ENCODE data around the gene RAB9B. TPM values are rescaled to one million over a fixed set of nuclear protein-coding genes. Genes with fewer than 3 reads are reported as not detected.

Gene RAB9B
- total RNA-seq, 4 donors from 2014 or later, result 1.8 to 5.7 (median 4.7) TPM

- no peaks in the 10 kb centered on the region for H3K4me1 ChIP-seq
- H3K4me3 ChIP-seq, result no peak overlapping the region
- no peak overlapping the region for H3K27ac ChIP-seq
- no peaks in the 10 kb centered on the region for H3K9me3 ChIP-seq
- ATAC-seq (no peak), DNase-seq (no peak)
- TF ChIP-seq POLR2A (IDR thresholded peaks at IDR 0.05) (no peak), CTCF (IDR thresholded peaks at IDR 0.05 in 4 of 5, conservative IDR thresholded peaks at IDR 0.05 in 1 of 5) (no peak)
- no peaks in the 10 kb centered on the region for H3K36me3 ChIP-seq
- intact Hi-C loops (cut with DNase I; ENCODE audit: low total_unique reads) (loop anchor here (10.0 kb wide), 1 partner anchor 287 kb away; no protein-coding TSS in a partner anchor), in situ Hi-C loops (cut with MboI; ENCODE audit: low sequenced_read_pairs in 4 of 4) (loop anchor here in 3 of 4 donors (25.0 kb wide), 2 partner anchors 90 to 290 kb away; no protein-coding TSS in a partner anchor)
- no peaks in the 10 kb centered on the region for H3K27me3 ChIP-seq
Observed at GRCh38 chrX:103847174-103847870, 15.3 kb upstream of the RAB9B start.

- in situ Hi-C loops (cut with MboI; ENCODE audit: low sequenced_read_pairs in 4 of 4), result loop anchor here in 3 of 4 donors (25.0 kb wide), 2 partner anchors 91 to 291 kb away; no protein-coding TSS in a partner anchor
- ATAC-seq (no peak), DNase-seq (no peak)
- TF ChIP-seq POLR2A (IDR thresholded peaks at IDR 0.05) (no peak), CTCF (IDR thresholded peaks at IDR 0.05 in 4 of 5, conservative IDR thresholded peaks at IDR 0.05 in 1 of 5) (no peak)
- no peaks in the 10 kb centered on the region for H3K36me3 ChIP-seq
- no peak overlapping the region for H3K27ac ChIP-seq
- no peaks in the 10 kb centered on the region for H3K9me3 ChIP-seq
- no peaks in the 10 kb centered on the region for H3K27me3 ChIP-seq
- no peak overlapping the region for H3K4me3 ChIP-seq
- H3K4me1 ChIP-seq, result no peaks in the 10 kb centered on the region
- intact Hi-C loops (cut with DNase I; ENCODE audit: low total_unique reads), result loop anchor here (10.0 kb wide), 1 partner anchor 288 kb away; no protein-coding TSS in a partner anchor
Observed at GRCh38 chrX:103846386-103846785, 14.3 kb upstream of the RAB9B start.

- Histone ChIP-seq H3K27me3 (no peaks in the 10 kb centered on the region), H3K27ac (no peak overlapping the region), H3K9me3 (no peaks in the 10 kb centered on the region), H3K4me1 (no peaks in the 10 kb centered on the region), H3K36me3 (no peaks in the 10 kb centered on the region), H3K4me3 (no peak overlapping the region)
- in situ Hi-C loops (cut with MboI; ENCODE audit: low sequenced_read_pairs in 4 of 4) (loop anchor here in 3 of 4 donors (25.0 kb wide), 2 partner anchors 92 to 292 kb away; no protein-coding TSS in a partner anchor), intact Hi-C loops (cut with DNase I; ENCODE audit: low total_unique reads) (loop anchor here (10.0 kb wide), 1 partner anchor 290 kb away; no protein-coding TSS in a partner anchor)
- DNase-seq (peak in 1 of 2 donors; percentile 30), ATAC-seq (peak; percentile 58 to 74)
- TF ChIP-seq POLR2A (IDR thresholded peaks at IDR 0.05) (no peak), CTCF (IDR thresholded peaks at IDR 0.05 in 4 of 5, conservative IDR thresholded peaks at IDR 0.05 in 1 of 5) (peak in 3 of 5 experiments; percentile 24 to 67 (median 43))
Observed at GRCh38 chrX:103845165-103845653, 13.2 kb upstream of the RAB9B start.

- H3K4me3 ChIP-seq, result no peak overlapping the region
- H3K27me3 ChIP-seq, result no peaks in the 10 kb centered on the region
- DNase-seq, result no peak
- H3K36me3 ChIP-seq, result no peaks in the 10 kb centered on the region
- H3K9me3 ChIP-seq, result no peaks in the 10 kb centered on the region
- intact Hi-C loops (cut with DNase I; ENCODE audit: low total_unique reads), result no loop called here
- TF ChIP-seq POLR2A (IDR thresholded peaks at IDR 0.05) (no peak), CTCF (IDR thresholded peaks at IDR 0.05 in 4 of 5, conservative IDR thresholded peaks at IDR 0.05 in 1 of 5) (no peak)
- in situ Hi-C loops (cut with MboI; ENCODE audit: low sequenced_read_pairs in 4 of 4), result loop anchor here in 3 of 4 donors (25.0 kb wide), 2 partner anchors 98 to 298 kb away; no protein-coding TSS in a partner anchor
- H3K27ac ChIP-seq, result no peak overlapping the region
- no peak for ATAC-seq
- no peaks in the 10 kb centered on the region for H3K4me1 ChIP-seq
Observed at GRCh38 chrX:103839404-103839803, 7.3 kb upstream of the RAB9B start.
